Epithelial cell of esophagus (primary cell): Measurements from ENCODE around the gene CDK14.

Experiments
- DNase-seq: peaks from one replicate; pipeline ENCODE4 v3.0.0; 2010; ENCODE audit warnings: low read depth
- H3K4me3 ChIP-seq: 2 replicates; pipeline ENCODE4 v1.5.1; 2011; ENCODE audit warnings: mild to moderate bottlenecking, low read length, control low read depth
- TF ChIP-seq, protein P1 (sequence below): IDR thresholded peaks from 2 replicates; pipeline ENCODE4 v1.5.1; 2011; ENCODE audit warnings: low read depth, mild to moderate bottlenecking, low read length, control low read depth, inconsistent platforms; ENCODE audit not compliant: insufficient read depth; ENCODE audit errors: missing control alignments

Gene CDK14

DNA sequence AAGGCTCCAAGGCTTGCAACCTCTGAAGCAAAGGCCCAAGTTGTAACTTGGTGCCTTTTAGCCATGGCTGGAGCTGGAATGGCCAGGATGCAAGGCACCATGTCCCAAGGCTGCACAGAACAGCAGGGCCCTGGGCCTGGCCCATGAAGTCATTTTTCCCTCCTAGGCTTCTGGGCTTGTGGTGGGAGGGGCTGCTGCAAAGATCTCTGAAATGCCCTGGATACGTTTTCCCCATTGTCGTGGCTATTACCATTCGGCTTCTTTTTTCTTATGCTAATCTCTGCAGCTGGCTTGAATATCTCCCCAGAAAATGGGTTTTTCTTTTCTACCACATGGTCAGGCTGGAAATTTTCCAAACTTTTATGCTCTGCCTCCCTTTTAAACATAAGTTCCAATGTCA is 234.2 kb downstream of the CDK14 start:
- no peak for DNase-seq
- TF ChIP-seq, protein P1, sequence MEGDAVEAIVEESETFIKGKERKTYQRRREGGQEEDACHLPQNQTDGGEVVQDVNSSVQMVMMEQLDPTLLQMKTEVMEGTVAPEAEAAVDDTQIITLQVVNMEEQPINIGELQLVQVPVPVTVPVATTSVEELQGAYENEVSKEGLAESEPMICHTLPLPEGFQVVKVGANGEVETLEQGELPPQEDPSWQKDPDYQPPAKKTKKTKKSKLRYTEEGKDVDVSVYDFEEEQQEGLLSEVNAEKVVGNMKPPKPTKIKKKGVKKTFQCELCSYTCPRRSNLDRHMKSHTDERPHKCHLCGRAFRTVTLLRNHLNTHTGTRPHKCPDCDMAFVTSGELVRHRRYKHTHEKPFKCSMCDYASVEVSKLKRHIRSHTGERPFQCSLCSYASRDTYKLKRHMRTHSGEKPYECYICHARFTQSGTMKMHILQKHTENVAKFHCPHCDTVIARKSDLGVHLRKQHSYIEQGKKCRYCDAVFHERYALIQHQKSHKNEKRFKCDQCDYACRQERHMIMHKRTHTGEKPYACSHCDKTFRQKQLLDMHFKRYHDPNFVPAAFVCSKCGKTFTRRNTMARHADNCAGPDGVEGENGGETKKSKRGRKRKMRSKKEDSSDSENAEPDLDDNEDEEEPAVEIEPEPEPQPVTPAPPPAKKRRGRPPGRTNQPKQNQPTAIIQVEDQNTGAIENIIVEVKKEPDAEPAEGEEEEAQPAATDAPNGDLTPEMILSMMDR, result no peak
- no peak overlapping the region for H3K4me3 ChIP-seq

DNA sequence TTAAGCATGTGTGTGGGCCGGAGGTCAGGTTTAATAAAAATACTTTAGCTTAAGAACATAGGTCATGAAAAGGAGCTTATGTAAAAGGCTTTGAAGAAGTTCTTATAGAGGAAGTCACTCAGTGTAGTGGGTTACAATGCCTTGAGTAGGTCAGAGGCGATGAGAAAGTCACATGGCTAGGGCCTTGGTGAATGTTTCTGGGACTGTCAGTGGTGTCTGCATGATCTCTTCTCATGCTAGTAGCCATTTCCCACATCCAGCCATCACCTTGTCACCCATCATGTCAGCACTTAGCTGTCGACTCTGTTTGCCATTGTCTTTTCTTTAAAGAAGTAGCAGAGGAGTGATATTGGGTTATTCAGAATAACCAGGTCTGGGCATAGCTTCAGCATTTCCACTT is 236.6 kb downstream of the CDK14 start:
- DNase-seq, result no peak
- TF ChIP-seq, protein P1, result no peak
- H3K4me3 ChIP-seq, result no peak overlapping the region

DNA sequence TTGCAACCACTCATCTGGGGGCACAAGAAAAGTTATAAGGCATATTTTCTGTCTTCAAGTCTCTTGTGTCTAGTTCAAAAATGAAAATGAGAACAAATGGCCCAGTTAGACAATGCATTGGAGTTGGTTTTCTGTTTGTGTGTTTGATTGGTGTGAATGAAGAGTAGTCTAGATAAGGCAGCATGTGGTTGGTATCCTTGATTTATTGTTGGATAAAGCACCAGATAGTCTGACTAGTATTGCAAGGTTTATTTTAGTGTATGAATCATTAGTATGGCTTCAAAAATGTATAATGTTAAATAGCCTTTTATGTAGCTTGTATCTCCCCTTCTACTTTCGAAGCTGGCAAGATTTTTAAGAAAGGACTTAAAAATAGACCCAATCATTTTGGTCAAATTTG is 237.3 kb downstream of the CDK14 start:
- TF ChIP-seq, protein P1, result no peak
- DNase-seq, result no peak
- no peak overlapping the region for H3K4me3 ChIP-seq

DNA sequence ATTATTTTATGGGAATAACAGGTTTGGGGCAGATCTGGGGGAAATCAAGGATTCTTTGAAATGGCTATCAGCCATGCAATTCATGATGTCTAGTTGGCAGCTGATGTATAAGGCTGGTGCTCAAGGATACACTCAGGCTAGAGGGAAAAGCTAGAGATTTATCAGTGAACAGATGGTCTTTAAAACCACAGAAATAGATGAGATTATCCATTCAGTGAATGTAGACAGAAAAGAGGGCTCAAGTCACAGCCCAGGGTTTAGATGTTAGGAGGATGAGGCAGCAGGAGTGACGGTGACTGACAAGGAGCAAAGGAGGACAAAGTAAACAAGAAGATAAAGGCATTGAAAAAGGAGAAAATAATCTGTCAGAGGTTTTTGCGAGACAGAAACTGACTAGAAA is 238.7 kb downstream of the CDK14 start:
- no peak overlapping the region for H3K4me3 ChIP-seq
- no peak for DNase-seq
- TF ChIP-seq, protein P1, result no peak

DNA sequence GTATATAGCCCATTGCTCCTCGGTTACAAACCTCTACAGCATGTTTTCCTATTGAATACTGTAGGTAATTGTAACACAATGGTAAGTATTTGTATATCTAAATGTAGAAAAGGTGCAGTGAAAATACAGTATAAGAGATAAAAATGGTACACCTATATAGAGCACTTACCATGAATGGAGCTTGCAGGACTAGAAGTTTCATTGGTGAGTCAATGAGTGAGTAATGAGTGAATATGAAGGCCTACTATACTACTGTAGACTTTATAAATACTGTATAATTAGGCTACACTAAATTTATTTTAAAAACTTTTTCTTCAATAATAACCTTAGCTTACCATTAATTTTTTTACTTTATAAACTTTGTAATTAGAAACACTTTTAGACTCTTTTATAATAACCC is 239.7 kb downstream of the CDK14 start:
- TF ChIP-seq, protein P1, result no peak
- no peak overlapping the region for H3K4me3 ChIP-seq

DNA sequence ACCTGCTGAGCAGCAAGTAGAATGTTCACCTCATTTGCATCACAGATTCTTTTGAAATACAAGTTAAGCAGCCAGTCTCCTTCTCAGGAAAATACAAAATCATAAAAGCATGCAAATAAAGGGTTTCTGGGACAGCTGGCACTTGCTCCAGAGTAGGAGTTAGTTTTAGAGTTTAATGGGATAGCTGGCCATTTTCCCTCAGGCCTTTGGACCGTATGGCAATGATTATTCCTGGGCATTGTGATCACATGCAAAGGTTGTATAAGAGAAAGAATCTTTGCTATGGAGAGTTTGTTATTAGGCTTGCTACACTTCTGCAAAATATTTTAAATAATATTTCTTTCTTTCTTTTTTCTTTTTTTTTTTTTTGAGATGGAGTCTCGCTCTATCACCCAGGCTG is 240.8 kb downstream of the CDK14 start:
- TF ChIP-seq, protein P1, result no peak
- no peak overlapping the region for H3K4me3 ChIP-seq
- no peak for DNase-seq

More for the DNA sequence above, 239.7 kb downstream of the CDK14 start:
- peak; percentile 50 for DNase-seq

DNA sequence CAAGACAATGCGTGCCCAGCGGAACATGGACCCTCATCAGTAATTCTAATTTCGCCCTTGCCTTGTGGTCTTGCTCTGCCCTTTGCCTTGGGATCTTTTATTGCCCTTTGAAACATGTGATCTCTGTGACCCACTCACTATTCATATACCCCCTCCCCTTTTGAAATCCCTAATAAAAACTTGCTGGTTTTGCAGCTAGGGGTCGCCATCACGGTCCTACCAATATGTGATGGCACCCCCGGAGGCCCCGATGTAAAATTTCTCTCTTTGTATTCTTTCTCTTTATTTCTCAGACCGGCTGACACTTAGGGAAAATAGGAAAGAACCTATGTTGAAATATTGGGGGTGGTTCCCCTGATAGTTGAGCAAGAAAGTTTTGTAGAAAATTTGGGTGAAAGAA is 242.7 kb downstream of the CDK14 start:
- no peak for DNase-seq
- no peak overlapping the region for H3K4me3 ChIP-seq
- TF ChIP-seq, protein P1, result no peak
